Measurements from ENCODE around the gene DEFB108B.
"Not testable (repeated sequence)": the region's sequence is repeated elsewhere in the genome, so short reads cannot be mapped to it uniquely, and the experiment has no call there.

The DEFB108B gene

DNA sequence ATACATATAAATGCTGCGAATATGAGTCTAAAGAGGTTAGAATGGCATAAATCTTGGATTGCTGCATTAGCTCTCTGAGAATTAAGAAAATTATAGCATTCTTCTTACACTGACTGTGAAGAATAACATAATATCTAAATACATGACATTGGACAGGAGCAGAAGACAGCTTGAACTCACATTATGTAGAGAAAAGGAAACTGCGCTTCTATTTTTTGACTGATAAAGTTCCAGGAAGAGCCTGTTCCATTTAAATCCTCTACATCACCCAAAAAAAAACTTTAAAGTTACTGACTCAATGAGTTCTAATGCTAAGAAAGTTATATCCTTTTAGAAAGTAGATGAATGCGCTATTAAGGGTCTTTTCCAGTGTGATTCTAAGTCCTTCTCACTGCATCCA is 27.8 kb downstream of the DEFB108B start:
- H3K36me3 ChIP-seq (replicated peaks); H3K4me1 ChIP-seq; DNase-seq (ENCODE audit: low spot score in 2 of 2); in situ Hi-C loops (cut with MboI; ENCODE audit: low sequenced_read_pairs); H3K4me3 ChIP-seq; H3K27me3 ChIP-seq (ENCODE audit: low read depth); H3K9me3 ChIP-seq: not testable (repeated sequence)

DNA sequence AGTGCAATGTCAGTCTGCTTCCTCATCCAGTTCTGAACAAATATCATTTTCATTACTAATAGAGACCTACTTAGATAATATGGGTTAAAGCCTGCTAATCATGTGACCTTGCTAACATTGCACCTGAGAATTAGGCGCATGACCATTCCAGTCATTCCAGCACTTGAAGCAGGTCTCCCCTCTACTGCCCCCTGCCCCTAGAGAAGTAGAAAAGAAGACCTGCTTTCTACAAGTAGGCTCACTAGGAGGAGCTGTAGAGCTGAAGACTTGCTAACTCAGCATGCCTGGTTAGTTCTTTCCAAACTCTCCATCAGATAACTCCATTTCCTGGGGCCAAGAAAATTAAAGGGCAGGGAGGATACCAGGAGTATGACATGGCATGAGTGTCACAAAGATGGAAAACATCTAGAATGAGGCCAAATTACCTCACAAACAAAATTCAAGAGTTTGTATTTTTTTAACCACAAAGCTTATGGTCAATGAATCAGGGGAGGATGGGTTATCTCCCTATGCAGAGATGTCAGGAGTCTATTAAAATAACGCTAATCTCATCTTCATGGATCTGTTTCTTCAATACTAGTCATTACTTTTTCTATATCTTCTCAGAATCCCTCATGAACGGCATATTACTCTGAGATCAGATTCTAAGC is 31.1 kb downstream of the DEFB108B start:
- DNase-seq (ENCODE audit: low spot score in 2 of 2), result peak; percentile 50 to 69
- H3K27me3 ChIP-seq (ENCODE audit: low read depth); H3K9me3 ChIP-seq; H3K4me1 ChIP-seq; H3K36me3 ChIP-seq (replicated peaks); H3K4me3 ChIP-seq; in situ Hi-C loops (cut with MboI; ENCODE audit: low sequenced_read_pairs): not testable (repeated sequence)

DNA sequence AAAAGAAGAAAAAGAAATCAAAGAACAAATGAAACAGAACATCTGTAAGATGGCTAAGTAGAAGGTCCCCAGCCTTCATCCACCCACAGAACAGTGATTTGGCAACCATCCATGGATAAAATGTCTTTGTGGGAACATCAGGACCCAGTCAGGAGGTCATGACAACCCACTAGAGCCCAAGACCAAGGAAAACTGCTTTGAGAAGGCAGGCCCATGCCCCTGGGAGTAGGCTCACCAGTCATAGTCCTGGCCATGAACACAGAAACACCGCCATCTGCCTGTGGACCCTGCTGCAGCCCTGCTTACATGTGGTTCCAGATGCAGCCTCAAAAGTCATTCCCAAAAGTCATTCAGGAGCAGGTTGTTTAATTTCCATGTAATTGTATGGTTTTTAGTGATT is 34.2 kb downstream of the DEFB108B start:
- H3K27me3 ChIP-seq (ENCODE audit: low read depth); H3K4me1 ChIP-seq; in situ Hi-C loops (cut with MboI; ENCODE audit: low sequenced_read_pairs); H3K4me3 ChIP-seq; DNase-seq (ENCODE audit: low spot score in 2 of 2); H3K36me3 ChIP-seq (replicated peaks); H3K9me3 ChIP-seq: not testable (repeated sequence)

DNA sequence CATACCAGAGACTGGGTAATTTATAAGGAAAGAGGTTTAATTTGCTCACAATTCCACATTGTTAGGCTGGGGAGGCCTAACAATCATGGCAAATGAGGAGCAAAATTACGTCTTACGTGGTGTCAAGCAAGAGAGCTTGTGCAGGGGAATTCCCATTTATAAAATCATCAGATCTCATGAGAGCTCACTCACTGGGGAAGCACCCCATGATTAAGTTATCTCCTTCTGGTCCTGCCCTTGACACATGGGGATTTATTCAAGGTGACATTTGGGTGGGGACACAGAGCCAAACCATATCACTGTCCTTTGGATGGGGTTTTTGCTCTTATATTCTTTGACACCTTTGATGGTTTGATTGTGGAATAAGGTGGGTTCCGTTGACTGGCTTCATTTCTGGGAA is 36.9 kb downstream of the DEFB108B start:
- H3K4me1 ChIP-seq; H3K27me3 ChIP-seq (ENCODE audit: low read depth); DNase-seq (ENCODE audit: low spot score in 2 of 2); H3K4me3 ChIP-seq; in situ Hi-C loops (cut with MboI; ENCODE audit: low sequenced_read_pairs); H3K36me3 ChIP-seq (replicated peaks); H3K9me3 ChIP-seq: not testable (repeated sequence)

DNA sequence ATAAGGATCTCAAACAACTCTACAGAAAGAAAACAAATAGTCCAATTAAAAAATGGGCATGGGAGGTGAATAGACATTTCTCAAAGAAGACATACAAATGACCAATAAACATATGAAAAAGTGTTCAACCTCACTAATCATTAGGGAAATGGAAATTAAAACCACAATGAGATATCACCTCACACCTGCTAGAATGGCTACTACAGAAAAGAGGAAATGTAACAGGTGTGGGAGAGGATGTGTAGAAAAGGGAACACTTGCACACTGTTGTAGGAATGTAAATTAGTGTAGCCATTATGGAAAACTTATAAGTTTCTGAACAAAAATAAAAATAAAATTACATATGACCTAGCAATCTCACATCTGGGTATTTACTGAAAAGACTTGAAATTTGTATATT is 37.7 kb downstream of the DEFB108B start:
- H3K4me3 ChIP-seq; H3K9me3 ChIP-seq; H3K27me3 ChIP-seq (ENCODE audit: low read depth); H3K36me3 ChIP-seq (replicated peaks); DNase-seq (ENCODE audit: low spot score in 2 of 2); H3K4me1 ChIP-seq; in situ Hi-C loops (cut with MboI; ENCODE audit: low sequenced_read_pairs): not testable (repeated sequence)

DNA sequence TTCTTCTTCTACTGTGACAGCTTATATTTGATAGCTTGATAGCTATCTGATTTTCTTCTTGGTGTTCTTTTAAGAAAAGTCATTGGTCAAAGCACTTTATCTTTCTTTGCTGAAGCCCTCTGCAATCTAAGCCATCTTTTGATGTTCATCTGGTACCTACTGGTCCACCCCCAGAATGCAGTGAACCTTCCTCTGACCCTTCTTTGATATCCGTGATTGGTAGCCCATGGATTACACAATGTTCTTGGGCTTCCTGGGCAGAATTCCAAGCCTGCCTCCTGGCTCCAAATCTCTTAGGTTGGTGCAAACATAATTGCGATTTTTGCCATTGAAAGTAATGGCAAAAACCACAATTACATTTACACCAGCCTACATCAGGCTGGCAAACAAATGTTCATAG is 43.3 kb downstream of the DEFB108B start:
- H3K9me3 ChIP-seq; in situ Hi-C loops (cut with MboI; ENCODE audit: low sequenced_read_pairs); H3K4me1 ChIP-seq; DNase-seq (ENCODE audit: low spot score in 2 of 2); H3K36me3 ChIP-seq (replicated peaks); H3K27me3 ChIP-seq (ENCODE audit: low read depth); H3K4me3 ChIP-seq: not testable (repeated sequence)

DNA sequence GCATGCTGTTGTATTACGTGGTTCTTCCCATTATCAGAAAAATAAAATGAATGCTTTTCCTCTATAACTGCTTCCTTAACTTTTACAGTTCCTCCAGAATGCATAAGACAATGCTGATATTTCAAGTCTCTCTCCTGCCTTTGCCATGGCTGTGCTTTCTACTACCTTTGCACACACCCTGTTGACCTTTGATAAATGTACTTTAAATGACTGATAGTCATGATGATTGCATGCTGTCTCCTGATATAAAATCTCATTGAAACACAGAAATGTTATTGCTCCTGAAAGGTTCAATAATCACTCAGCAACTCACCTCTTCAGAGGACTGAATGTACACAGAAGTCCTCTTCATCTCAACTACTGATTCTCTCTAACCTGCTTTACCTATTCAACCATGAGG is 45.1 kb downstream of the DEFB108B start, which contains the start of gene DEFB131B:
Gene DEFB131B, plus strand, starts transcription at position 395 of the 400 bp plus-strand sequence. Its CDS starts 0 bp downstream, at position 395.
- in situ Hi-C loops (cut with MboI; ENCODE audit: low sequenced_read_pairs); H3K4me1 ChIP-seq; H3K9me3 ChIP-seq; H3K4me3 ChIP-seq; DNase-seq (ENCODE audit: low spot score in 2 of 2); H3K36me3 ChIP-seq (replicated peaks); H3K27me3 ChIP-seq (ENCODE audit: low read depth): not testable (repeated sequence)

DNA sequence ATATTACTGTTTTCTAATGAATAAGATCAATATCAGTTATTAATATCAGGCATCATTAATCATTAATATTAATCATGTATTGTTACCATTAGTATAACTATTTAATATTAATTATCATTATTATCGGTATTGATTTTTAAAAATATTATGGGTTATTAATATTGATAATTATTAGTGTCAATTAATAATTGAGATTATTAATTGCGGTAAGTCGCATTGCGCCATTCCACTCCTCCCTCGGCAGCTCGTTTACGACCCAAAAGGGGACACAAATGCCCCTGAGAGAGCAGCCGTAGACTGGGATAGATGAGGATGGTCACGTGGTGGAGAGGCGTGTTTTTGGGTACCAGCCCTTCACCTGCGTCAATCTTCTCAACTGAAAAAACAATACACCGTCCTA is 52.8 kb downstream of the DEFB108B start:
- H3K36me3 ChIP-seq (replicated peaks); H3K9me3 ChIP-seq; H3K4me1 ChIP-seq; in situ Hi-C loops (cut with MboI; ENCODE audit: low sequenced_read_pairs); H3K4me3 ChIP-seq; H3K27me3 ChIP-seq (ENCODE audit: low read depth); DNase-seq (ENCODE audit: low spot score in 2 of 2): not testable (repeated sequence)

Data from HAP-1 (cell line).